ENCODE results near the gene IDH1.

- TF ChIP-seq POLR2AphosphoS5 (IDR thresholded peaks at IDR 0.05; ENCODE audit: low read depth, low read length) (peak; percentile 74; the same call in 1 of the 2 replicates), SIN3A (IDR thresholded peaks at IDR 0.05; ENCODE audit: borderline replicate concordance, insufficient read depth, low read length) (no peak; the same call in 1 of the 2 replicates), REST (IDR thresholded peaks at IDR 0.05; ENCODE audit: insufficient read depth in 1 of 2, low read depth in 2 of 2, low read length in 2 of 2) (no peak), TAF1 (IDR thresholded peaks at IDR 0.05; ENCODE audit: borderline replicate concordance, insufficient read depth, low read length) (peak; percentile 58; the same call in 1 of the 2 replicates)
Observed at GRCh38 chr2:208254871-208255556, at the start of gene IDH1.
